ENCODE measurements around the gene SLC7A4. TPM values are rescaled to one million over a fixed set of nuclear protein-coding genes. Genes with fewer than 3 reads are reported as not detected.

The SLC7A4 gene
- total and polyA plus RNA-seq, 10 of the 15 experiments (the other 5 are each of a cell fraction or from before 2014, with no cell fraction given): 0.06 to 0.25 (median 0.14) TPM; not detected in 6

DNA sequence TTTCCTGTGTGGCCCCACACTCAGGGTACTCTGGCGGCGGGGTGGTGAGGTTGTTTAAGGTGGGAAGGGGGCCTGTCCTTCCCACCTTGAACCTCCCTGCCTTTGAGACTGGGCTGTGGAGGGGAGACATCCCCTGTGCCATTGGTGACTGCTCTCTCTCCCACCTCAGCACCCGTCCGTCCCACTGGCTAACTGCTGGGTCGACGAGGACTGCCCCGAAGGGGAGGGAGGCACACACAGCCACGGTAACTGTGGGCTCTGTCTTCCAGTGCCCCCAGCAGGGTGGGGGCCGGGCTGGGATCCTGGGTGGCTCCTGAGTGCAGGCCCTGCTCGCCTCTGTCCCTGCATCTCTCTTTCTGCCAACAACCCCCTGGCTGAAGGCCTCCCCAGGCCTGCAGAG is 9.9 kb downstream of the SLC7A4 start:
- H3K4me1 ChIP-seq (ENCODE audit: control insufficient read depth, insufficient read depth, low read length): peaks cover 7% of the 10 kb centered on the region
- ChIA-PET CTCF (no interaction called here), POLR2A (no interaction called here), SMC1A (ENCODE audit: uncharacterized antibody, unreplicated experiment) (no interaction called here), RAD21 (ENCODE audit: unreplicated experiment) (no interaction called here)
- H2AFZ ChIP-seq (ENCODE audit: control insufficient read depth, low read depth, low read length): no peak overlapping the region
- ATAC-seq (no peak), FAIRE-seq (no peak), DNase-seq (ENCODE audit: low read depth, low spot score) (no peak)
- H3K9me3 ChIP-seq (replicated peaks; ENCODE audit: control insufficient read depth, insufficient read depth, low read length): no peaks in the 10 kb centered on the region
- no peaks in the 10 kb centered on the region for H3K27me3 ChIP-seq (replicated peaks in 1 of 2; ENCODE audit: control insufficient read depth in 2 of 2, insufficient read depth in 2 of 2, low read length in 1 of 2)
- intact Hi-C loops (cut with micrococcal nuclease; ENCODE audit: unreplicated experiment): no loop called here
- TF ChIP-seq RFX5 (IDR thresholded peaks at IDR 0.05; ENCODE audit: low read depth, low read length): no peak
- no peak for TF ChIP-seq TCF3 (IDR thresholded peaks at IDR 0.05; ENCODE audit: borderline replicate concordance, insufficient read depth, low read depth, low read length)
- no peak for TF ChIP-seq TAF1 (IDR thresholded peaks at IDR 0.05; ENCODE audit: borderline replicate concordance, low read depth, low read length)
- TF ChIP-seq ATF7 (IDR thresholded peaks at IDR 0.05; ENCODE audit: low read depth): no peak
- TF ChIP-seq, protein P1, sequence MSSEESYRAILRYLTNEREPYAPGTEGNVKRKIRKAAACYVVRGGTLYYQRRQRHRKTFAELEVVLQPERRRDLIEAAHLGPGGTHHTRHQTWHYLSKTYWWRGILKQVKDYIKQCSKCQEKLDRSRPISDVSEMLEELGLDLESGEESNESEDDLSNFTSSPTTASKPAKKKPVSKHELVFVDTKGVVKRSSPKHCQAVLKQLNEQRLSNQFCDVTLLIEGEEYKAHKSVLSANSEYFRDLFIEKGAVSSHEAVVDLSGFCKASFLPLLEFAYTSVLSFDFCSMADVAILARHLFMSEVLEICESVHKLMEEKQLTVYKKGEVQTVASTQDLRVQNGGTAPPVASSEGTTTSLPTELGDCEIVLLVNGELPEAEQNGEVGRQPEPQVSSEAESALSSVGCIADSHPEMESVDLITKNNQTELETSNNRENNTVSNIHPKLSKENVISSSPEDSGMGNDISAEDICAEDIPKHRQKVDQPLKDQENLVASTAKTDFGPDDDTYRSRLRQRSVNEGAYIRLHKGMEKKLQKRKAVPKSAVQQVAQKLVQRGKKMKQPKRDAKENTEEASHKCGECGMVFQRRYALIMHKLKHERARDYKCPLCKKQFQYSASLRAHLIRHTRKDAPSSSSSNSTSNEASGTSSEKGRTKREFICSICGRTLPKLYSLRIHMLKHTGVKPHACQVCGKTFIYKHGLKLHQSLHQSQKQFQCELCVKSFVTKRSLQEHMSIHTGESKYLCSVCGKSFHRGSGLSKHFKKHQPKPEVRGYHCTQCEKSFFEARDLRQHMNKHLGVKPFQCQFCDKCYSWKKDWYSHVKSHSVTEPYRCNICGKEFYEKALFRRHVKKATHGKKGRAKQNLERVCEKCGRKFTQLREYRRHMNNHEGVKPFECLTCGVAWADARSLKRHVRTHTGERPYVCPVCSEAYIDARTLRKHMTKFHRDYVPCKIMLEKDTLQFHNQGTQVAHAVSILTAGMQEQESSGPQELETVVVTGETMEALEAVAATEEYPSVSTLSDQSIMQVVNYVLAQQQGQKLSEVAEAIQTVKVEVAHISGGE (CRISPR knock-in tag; IDR thresholded peaks at IDR 0.05): no peak
- TF ChIP-seq, protein P2, sequence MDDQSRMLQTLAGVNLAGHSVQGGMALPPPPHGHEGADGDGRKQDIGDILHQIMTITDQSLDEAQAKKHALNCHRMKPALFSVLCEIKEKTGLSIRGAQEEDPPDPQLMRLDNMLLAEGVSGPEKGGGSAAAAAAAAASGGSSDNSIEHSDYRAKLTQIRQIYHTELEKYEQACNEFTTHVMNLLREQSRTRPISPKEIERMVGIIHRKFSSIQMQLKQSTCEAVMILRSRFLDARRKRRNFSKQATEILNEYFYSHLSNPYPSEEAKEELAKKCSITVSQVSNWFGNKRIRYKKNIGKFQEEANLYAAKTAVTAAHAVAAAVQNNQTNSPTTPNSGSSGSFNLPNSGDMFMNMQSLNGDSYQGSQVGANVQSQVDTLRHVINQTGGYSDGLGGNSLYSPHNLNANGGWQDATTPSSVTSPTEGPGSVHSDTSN (IDR thresholded peaks at IDR 0.05; ENCODE audit: insufficient replicate concordance, low read depth, low read length): no peak
- TF ChIP-seq, protein P3, sequence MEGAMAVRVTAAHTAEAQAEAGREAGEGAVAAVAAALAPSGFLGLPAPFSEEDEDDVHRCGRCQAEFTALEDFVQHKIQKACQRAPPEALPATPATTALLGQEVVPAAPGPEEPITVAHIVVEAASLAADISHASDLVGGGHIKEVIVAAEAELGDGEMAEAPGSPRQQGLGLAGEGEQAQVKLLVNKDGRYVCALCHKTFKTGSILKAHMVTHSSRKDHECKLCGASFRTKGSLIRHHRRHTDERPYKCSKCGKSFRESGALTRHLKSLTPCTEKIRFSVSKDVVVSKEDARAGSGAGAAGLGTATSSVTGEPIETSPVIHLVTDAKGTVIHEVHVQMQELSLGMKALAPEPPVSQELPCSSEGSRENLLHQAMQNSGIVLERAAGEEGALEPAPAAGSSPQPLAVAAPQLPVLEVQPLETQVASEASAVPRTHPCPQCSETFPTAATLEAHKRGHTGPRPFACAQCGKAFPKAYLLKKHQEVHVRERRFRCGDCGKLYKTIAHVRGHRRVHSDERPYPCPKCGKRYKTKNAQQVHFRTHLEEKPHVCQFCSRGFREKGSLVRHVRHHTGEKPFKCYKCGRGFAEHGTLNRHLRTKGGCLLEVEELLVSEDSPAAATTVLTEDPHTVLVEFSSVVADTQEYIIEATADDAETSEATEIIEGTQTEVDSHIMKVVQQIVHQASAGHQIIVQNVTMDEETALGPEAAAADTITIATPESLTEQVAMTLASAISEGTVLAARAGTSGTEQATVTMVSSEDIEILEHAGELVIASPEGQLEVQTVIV (IDR thresholded peaks at IDR 0.05; ENCODE audit: borderline replicate concordance, partially characterized antibody): no peak
- no peaks in the 10 kb centered on the region for H4K20me1 ChIP-seq (ENCODE audit: control insufficient read depth, insufficient read depth)
- BruUV-seq (replicated peaks): no TSS peak
- H3K27ac ChIP-seq (ENCODE audit: control insufficient read depth, insufficient read depth): no peak overlapping the region
- H3K9ac ChIP-seq (ENCODE audit: control insufficient read depth, insufficient read depth, low read length): no peak overlapping the region
- no peak overlapping the region for H3K4me2 ChIP-seq (ENCODE audit: control insufficient read depth, insufficient read depth)
- no peaks in the 10 kb centered on the region for H3K36me3 ChIP-seq (ENCODE audit: control insufficient read depth in 2 of 2, insufficient read depth in 2 of 2, low read length in 1 of 2)
- in situ Hi-C loops (cut with MboI): no loop called here
- no peak overlapping the region for H3K4me3 ChIP-seq
- H3K79me2 ChIP-seq (ENCODE audit: control insufficient read depth, insufficient read depth, low read length): no peaks in the 10 kb centered on the region
- 44% methylated on average over 10 of the region's 10 CpGs for WGBS (ENCODE audit: insufficient coverage, insufficient replicate concordance, low lambda C conversion rate, missing lambda C conversion rate)

All from GM12878 (cell line).